Gastroesophageal sphincter (tissue), 4 donors: Measurements from ENCODE around the gene TEX12. TPM values are rescaled to one million over a fixed set of nuclear protein-coding genes. Genes with fewer than 3 reads are reported as not detected.

Source experiments
- ATAC-seq: fragments of 150-250 bp; one replicate; pipeline ENCODE4 v1.9.1; 2016; ENCODE audit warnings: mild to moderate bottlenecking, moderate library complexity
- H3K27ac ChIP-seq, 4 donors: fragments of 200-600 bp; sonication (generic) in 3 of 4; 1 replicate in 3 of 4; 2 replicates in 1 of 4; pipeline ENCODE4 v1.5.1; 2016 to 2019
- H3K27me3 ChIP-seq: fragments of 200-600 bp; sonication (generic); one replicate; pipeline ENCODE4 v1.5.1; 2019
- H3K36me3 ChIP-seq, 2 donors: fragments of 200-600 bp; sonication (generic); one replicate each; pipeline ENCODE4 v1.5.1; 2019; ENCODE audit warnings: control low read depth in 1 of 2
- H3K4me1 ChIP-seq, 3 donors: fragments of 200-600 bp; sonication (generic); 1 replicate in 2 of 3; 2 replicates in 1 of 3; pipeline ENCODE4 v1.5.1; 2016 to 2019; ENCODE audit warnings: control low read depth in 2 of 3
- H3K4me3 ChIP-seq, 2 donors: fragments of 200-600 bp; sonication (generic); one replicate each; pipeline ENCODE4 v1.5.1; 2019; ENCODE audit warnings: mild to moderate bottlenecking in 1 of 2, moderate library complexity in 1 of 2
- H3K9me3 ChIP-seq, 3 donors: fragments of 200-600 bp; sonication (generic); one replicate each; pipeline ENCODE4 v1.5.1; 2017 to 2019; ENCODE audit warnings: control low read depth in 2 of 3
- EP300 ChIP-seq: sonication (generic); formaldehyde crosslinking; IDR thresholded peaks from one replicate; pipeline ENCODE4 v1.6.1; 2017; ENCODE audit warnings: antibody characterized with exemption, mild to moderate bottlenecking
- POLR2A ChIP-seq, 2 donors: fragments of 450-650 bp; IDR thresholded peaks; one replicate each; pipeline ENCODE4 v1.6.1; 2017; ENCODE audit warnings: antibody characterized with exemption in 2 of 2, mild to moderate bottlenecking in 2 of 2, moderate library complexity in 1 of 2
- POLR2AphosphoS5 ChIP-seq: sonication (generic); formaldehyde crosslinking; IDR thresholded peaks from one replicate; pipeline ENCODE4 v1.6.1; 2017; ENCODE audit warnings: antibody characterized with exemption
- WGBS, 2 donors: methylation state at CpG; one replicate each; pipeline ENCODE4 v1.1.5; 2018; ENCODE audit warnings: low coverage in 1 of 2; 5-methylcytosine and 5-hydroxymethylcytosine counted together
- total RNA-seq, 4 donors: library from RNA; depleted of rRNA; stranded (reverse); fragments of >200 nt; gene quantifications; one replicate each; pipeline ENCODE4 v1.1.0, GENCODE V29; 2016
- TF ChIP-seq, protein P1 (sequence below), 4 experiments: fragments of 200-600 bp in 2 of 4; fragments of 450-650 bp in 2 of 4; sonication (generic) in 1 of 4; IDR thresholded peaks; one replicate each; pipeline ENCODE4 v1.5.1; 2017 to 2019; ENCODE audit warnings: antibody characterized with exemption in 4 of 4, mild to moderate bottlenecking in 2 of 4, moderate library complexity in 2 of 4

The TEX12 gene, protein sequence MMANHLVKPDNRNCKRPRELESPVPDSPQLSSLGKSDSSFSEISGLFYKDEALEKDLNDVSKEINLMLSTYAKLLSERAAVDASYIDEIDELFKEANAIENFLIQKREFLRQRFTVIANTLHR
- total RNA-seq, result not detected

DNA sequence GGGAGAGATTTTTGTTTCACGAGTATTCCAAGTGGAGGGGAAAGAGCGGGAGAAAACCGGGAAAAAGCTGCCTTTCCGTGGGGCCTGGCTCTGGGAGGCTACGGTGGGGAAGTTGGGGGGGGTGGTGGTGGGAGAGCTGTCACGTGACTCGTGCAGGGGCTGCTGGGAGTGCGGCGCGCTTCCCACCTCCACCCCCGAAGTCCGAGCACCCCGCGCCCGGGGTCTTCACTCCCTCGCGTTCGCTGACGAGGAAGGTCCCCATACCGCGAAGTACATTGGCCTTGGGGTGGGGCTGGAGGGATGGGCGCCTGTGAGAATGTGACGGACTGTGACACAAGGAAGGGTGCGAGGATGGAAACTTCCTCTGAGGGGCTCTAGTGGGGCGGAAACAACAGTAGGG lies at the start of gene TEX12:
Gene TEX12 (plus strand): TSS at position 228 of the 400 bp plus-strand sequence. CDS start 1,897 bp downstream, outside the sequence.
- no peak for ATAC-seq
- no peaks in the 10 kb centered on the region for H3K4me1 ChIP-seq
- 85 to 88% methylated on average over 8 to 22 of the region's 25 CpGs for WGBS, 2 donors
- peak within 1 kb of the TSS in 1 of 4 donors; percentile 13 for H3K27ac ChIP-seq
- TF ChIP-seq POLR2AphosphoS5 (no peak), POLR2A (IDR thresholded peaks at IDR 0.05) (no peak), EP300 (no peak)
- TF ChIP-seq, protein P1, sequence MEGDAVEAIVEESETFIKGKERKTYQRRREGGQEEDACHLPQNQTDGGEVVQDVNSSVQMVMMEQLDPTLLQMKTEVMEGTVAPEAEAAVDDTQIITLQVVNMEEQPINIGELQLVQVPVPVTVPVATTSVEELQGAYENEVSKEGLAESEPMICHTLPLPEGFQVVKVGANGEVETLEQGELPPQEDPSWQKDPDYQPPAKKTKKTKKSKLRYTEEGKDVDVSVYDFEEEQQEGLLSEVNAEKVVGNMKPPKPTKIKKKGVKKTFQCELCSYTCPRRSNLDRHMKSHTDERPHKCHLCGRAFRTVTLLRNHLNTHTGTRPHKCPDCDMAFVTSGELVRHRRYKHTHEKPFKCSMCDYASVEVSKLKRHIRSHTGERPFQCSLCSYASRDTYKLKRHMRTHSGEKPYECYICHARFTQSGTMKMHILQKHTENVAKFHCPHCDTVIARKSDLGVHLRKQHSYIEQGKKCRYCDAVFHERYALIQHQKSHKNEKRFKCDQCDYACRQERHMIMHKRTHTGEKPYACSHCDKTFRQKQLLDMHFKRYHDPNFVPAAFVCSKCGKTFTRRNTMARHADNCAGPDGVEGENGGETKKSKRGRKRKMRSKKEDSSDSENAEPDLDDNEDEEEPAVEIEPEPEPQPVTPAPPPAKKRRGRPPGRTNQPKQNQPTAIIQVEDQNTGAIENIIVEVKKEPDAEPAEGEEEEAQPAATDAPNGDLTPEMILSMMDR (IDR thresholded peaks at IDR 0.05), result no peak
- no peaks in the 10 kb centered on the region for H3K27me3 ChIP-seq
- H3K9me3 ChIP-seq, result no peaks in the 10 kb centered on the region
- H3K36me3 ChIP-seq, result no peaks in the 10 kb centered on the region
- H3K4me3 ChIP-seq, result no peak within 1 kb of the TSS

DNA sequence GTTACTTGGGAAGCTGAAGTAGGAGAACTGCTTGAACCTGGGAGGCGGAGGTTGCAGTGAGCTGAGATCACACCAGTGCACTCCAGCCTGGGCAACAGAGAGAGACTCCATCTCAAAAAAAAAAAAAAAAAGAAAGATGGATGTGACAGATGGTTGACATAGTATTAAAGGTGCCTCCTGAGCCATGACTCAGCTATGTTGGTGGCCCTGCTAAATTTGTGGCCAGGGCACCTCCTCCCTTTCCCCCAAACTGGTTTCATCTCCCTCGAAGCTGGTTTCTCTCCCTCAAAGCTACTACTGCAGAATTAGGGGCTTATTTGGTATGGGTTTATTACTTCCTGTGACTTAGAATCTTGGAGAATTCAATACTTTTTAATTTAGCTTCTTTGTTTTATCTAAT lies 49.0 kb upstream of the TEX12 start:
- Histone ChIP-seq H3K27ac (no peak overlapping the region), H3K9me3 (no peaks in the 10 kb centered on the region), H3K27me3 (no peaks in the 10 kb centered on the region), H3K4me3 (no peak overlapping the region), H3K4me1 (no peaks in the 10 kb centered on the region), H3K36me3 (peaks cover 0 to 14% of the 10 kb centered on the region in 2 donors)
- ATAC-seq, result no peak
- 57 to 88% methylated on average over 1 of the region's 2 CpGs for WGBS, 2 donors
- no peak for TF ChIP-seq EP300
- TF ChIP-seq POLR2AphosphoS5, result no peak
- no peak for TF ChIP-seq POLR2A (IDR thresholded peaks at IDR 0.05)
- TF ChIP-seq, protein P1 (IDR thresholded peaks at IDR 0.05), result no peak

DNA sequence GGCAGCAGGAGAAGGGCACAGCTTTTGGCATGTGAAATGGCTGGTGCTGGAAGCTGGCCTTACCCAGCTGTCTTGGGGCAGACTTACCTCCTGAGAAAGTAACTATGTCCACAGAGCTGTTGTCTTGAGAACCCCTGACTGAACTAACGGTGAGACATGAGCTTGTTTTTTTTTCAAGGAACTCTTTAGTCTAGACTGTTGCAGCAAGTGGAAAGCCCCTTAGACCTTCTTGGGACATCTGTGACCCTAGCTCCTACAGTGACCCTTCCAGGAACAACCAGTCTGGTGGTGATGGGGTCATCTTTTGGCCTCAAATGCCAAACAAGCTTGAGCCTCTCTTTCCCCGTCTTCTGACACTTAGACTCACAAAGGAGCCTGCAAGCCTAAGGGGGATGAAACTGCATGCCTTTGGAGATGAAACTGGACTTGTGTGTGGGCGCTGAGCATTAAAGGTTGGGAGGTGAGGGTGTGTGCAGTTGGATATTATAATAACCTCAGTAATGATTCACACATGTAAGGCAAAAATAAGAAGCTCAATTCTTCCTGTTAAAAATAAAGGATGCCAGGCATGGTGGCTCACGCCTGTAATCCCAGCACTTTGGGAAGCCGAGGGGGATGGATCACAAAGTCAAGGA lies 45.1 kb upstream of the TEX12 start:
- no peaks in the 10 kb centered on the region for H3K4me1 ChIP-seq
- no peak for ATAC-seq
- H3K36me3 ChIP-seq, result peaks cover 0 to 14% of the 10 kb centered on the region in 2 donors
- no peaks in the 10 kb centered on the region for H3K27me3 ChIP-seq
- no peak overlapping the region for H3K4me3 ChIP-seq
- H3K27ac ChIP-seq, result no peak overlapping the region
- 89 to 100% methylated on average over 1 to 5 of the region's 5 CpGs for WGBS, 2 donors
- TF ChIP-seq, protein P1 (IDR thresholded peaks at IDR 0.05), result no peak
- TF ChIP-seq POLR2AphosphoS5 (no peak), EP300 (no peak), POLR2A (IDR thresholded peaks at IDR 0.05) (no peak)
- H3K9me3 ChIP-seq, result no peaks in the 10 kb centered on the region

DNA sequence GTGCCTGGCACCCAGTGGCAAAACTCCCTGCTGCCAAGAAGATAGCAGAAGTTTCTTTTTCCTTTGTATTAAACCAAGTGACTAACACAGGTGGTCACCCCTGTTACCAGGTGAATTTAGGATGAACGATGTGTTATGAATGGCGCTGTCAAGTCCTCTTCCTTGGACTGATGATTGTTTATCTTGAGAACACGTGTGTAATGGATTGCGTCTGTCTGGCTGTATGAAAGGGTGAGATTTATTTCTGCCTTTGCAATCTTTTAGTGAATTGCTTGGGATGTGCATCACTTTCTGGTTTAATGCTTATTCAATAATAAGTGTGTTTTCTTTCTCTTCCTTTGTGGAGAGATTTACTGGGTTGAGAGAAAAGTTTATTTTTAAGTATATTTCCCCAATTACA lies 44.0 kb upstream of the TEX12 start:
- TF ChIP-seq POLR2AphosphoS5 (no peak), EP300 (no peak), POLR2A (IDR thresholded peaks at IDR 0.05) (no peak)
- TF ChIP-seq, protein P1 (IDR thresholded peaks at IDR 0.05), result no peak
- 50% methylated on average over 4 of the region's 4 CpGs for WGBS, 2 donors

DNA sequence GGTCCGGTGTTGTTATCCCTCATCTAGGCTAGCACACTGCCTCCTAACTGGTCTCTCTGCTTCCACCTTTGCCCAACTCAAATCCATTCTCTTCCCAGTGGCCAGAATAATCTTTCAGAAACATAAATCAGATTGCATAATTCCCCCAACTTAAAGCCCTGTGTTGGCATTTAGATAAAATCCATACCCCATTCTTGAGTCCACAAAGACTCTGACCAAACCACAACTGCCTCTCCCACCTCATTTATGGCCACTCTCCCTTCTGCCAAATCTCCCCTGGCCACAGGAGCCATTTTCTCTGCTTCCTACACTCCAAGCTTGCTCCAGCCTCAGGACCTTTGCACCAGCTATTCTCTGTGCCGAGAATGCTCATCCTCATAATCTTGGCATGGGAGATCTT lies 40.1 kb upstream of the TEX12 start:
- H3K27ac ChIP-seq, result no peak overlapping the region
- H3K27me3 ChIP-seq, result no peaks in the 10 kb centered on the region
- H3K9me3 ChIP-seq, result no peaks in the 10 kb centered on the region
- 85 to 100% methylated on average over 2 of the region's 2 CpGs for WGBS, 2 donors
- H3K4me1 ChIP-seq, result peaks cover 0 to 12% (median 6%) of the 10 kb centered on the region in 3 donors
- H3K4me3 ChIP-seq, result no peak overlapping the region
- no peaks in the 10 kb centered on the region for H3K36me3 ChIP-seq
- no peak for ATAC-seq
- TF ChIP-seq EP300 (no peak), POLR2AphosphoS5 (no peak), POLR2A (IDR thresholded peaks at IDR 0.05) (no peak)
- TF ChIP-seq, protein P1 (IDR thresholded peaks at IDR 0.05), result no peak

More for the DNA sequence above, 44.0 kb upstream of the TEX12 start:
- Histone ChIP-seq H3K27ac (no peak overlapping the region), H3K27me3 (no peaks in the 10 kb centered on the region), H3K4me3 (no peak overlapping the region), H3K36me3 (peaks cover 0 to 14% of the 10 kb centered on the region in 2 donors), H3K4me1 (peaks cover 0 to under 1% (median 0%) of the 10 kb centered on the region in 3 donors), H3K9me3 (no peaks in the 10 kb centered on the region)
- ATAC-seq, result no peak
